Nephron (organoid): Measurements from ENCODE around the gene VN1R5.
"Not testable (repeated sequence)": the region's sequence is repeated elsewhere in the genome, so short reads cannot be mapped to it uniquely, and the experiment has no call there.

Source experiments
- H3K27ac Mint-ChIP-seq, 3 experiments: 2 replicates each; pipeline ENCODE4 v1.8.0; 2020; ENCODE audit warnings: mixed read lengths in 3 of 3, mild to moderate bottlenecking in 2 of 3, moderate library complexity in 1 of 3
- H3K27me3 Mint-ChIP-seq: 2 replicates; pipeline ENCODE4 v1.8.0; 2021; ENCODE audit warnings: low read depth, mild to moderate bottlenecking, moderate library complexity, mixed read lengths
- H3K36me3 Mint-ChIP-seq: 2 replicates; pipeline ENCODE4 v1.8.0; 2020; ENCODE audit warnings: low read depth, mixed read lengths
- H3K4me1 Mint-ChIP-seq: 2 replicates; pipeline ENCODE4 v1.8.0; 2020; ENCODE audit warnings: mixed read lengths
- H3K4me3 Mint-ChIP-seq, 3 experiments: 2 replicates each; pipeline ENCODE4 v1.8.0; 2020; ENCODE audit warnings: mild to moderate bottlenecking in 3 of 3, mixed read lengths in 3 of 3, moderate library complexity in 2 of 3
- H3K9me3 Mint-ChIP-seq: 2 replicates; pipeline ENCODE4 v1.8.0; 2020; ENCODE audit warnings: mixed read lengths
- TF ChIP-seq, protein P1 (sequence below), 3 experiments: fragments of 200-600 bp; sonication (generic); IDR thresholded peaks; one replicate each; pipeline ENCODE4 v1.5.0; 2021; ENCODE audit warnings: antibody characterized with exemption in 3 of 3; ENCODE audit not compliant: unreplicated experiment in 3 of 3

VN1R5 gene

DNA sequence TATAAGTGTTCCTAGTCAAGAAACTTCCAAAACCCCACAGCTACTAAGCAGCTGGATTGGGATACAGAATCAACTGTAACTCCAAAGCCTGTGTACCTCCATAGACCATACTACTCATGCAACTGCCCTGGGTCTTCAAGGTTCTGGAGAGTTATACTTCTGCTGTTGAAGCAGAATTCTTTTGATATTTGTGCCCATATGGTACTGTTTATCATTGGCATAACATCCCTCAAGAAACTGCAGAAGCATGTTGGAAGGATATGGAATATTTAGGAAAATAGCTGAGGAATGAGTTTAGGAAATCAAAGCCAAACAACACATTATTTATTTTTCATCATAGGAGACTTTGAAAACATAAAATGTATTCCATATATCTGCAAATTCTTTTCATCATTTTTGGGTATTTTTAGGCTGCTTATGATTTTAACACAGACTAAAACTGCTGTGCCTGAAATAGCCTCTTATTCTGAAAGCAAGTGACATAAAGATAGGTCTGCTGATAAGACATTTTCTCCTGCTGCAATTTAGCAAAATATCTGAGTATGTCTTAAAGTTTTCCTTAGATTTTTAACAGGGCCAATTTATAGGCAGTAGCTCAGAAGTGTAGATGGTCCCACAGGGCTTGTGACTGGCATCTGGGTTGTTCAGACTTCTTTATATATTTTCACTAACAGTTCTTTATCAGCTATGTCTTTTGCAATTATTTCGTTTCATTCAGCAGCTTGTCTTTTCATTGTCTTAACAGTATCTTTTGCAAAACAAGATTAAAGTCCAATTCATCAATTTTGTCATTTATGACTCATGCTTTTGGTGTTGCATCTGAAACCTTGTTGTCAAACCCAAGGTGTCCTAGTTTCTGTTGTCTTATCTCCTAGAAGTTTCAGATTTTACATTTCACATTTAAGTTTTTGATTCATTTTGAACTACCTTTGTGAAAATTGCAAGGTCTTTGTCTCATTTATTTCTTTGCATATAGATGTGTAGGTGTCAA is 43.0 kb upstream of the VN1R5 start:
- peaks cover 45% of the 10 kb centered on the region for H3K4me1 Mint-ChIP-seq
- TF ChIP-seq, protein P1, sequence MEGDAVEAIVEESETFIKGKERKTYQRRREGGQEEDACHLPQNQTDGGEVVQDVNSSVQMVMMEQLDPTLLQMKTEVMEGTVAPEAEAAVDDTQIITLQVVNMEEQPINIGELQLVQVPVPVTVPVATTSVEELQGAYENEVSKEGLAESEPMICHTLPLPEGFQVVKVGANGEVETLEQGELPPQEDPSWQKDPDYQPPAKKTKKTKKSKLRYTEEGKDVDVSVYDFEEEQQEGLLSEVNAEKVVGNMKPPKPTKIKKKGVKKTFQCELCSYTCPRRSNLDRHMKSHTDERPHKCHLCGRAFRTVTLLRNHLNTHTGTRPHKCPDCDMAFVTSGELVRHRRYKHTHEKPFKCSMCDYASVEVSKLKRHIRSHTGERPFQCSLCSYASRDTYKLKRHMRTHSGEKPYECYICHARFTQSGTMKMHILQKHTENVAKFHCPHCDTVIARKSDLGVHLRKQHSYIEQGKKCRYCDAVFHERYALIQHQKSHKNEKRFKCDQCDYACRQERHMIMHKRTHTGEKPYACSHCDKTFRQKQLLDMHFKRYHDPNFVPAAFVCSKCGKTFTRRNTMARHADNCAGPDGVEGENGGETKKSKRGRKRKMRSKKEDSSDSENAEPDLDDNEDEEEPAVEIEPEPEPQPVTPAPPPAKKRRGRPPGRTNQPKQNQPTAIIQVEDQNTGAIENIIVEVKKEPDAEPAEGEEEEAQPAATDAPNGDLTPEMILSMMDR (IDR thresholded peaks at IDR 0.05; ENCODE audit: unreplicated experiment in 3 of 3): no peak
- peaks cover 10% of the 10 kb centered on the region for H3K36me3 Mint-ChIP-seq
- H3K27me3 Mint-ChIP-seq: no peaks in the 10 kb centered on the region
- H3K27ac Mint-ChIP-seq: peak overlapping the region in 1 of 3 experiments; percentile 63
- H3K4me3 Mint-ChIP-seq: no peak overlapping the region
- H3K9me3 Mint-ChIP-seq: no peaks in the 10 kb centered on the region

DNA sequence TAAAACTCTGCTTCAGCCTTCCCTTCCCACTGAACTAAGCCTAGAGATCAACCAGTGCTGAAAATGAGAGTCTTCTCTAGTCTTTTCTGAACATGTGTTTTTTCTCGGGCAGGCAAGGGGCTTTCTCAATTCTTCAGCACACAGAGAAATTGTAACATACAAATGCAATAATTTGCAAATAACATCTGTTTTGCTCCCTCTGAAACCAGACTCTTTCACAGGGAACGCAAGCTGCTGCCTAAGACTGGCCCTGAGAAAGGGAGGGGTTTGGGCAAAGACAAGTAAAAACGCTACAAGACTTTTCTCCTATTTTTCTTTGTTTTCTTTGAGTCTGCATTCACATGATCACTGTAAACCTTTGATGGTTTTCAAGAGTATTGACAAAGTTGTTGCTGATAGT is 39.6 kb upstream of the VN1R5 start:
- peaks cover 22% of the 10 kb centered on the region for H3K4me1 Mint-ChIP-seq
- no peaks in the 10 kb centered on the region for H3K9me3 Mint-ChIP-seq
- H3K27me3 Mint-ChIP-seq: no peaks in the 10 kb centered on the region
- TF ChIP-seq, protein P1 (IDR thresholded peaks at IDR 0.05; ENCODE audit: unreplicated experiment in 3 of 3): no peak
- H3K27ac Mint-ChIP-seq: peak overlapping the region in 2 of 3 experiments; percentile 33 to 49
- no peaks in the 10 kb centered on the region for H3K36me3 Mint-ChIP-seq
- H3K4me3 Mint-ChIP-seq: no peak overlapping the region

DNA sequence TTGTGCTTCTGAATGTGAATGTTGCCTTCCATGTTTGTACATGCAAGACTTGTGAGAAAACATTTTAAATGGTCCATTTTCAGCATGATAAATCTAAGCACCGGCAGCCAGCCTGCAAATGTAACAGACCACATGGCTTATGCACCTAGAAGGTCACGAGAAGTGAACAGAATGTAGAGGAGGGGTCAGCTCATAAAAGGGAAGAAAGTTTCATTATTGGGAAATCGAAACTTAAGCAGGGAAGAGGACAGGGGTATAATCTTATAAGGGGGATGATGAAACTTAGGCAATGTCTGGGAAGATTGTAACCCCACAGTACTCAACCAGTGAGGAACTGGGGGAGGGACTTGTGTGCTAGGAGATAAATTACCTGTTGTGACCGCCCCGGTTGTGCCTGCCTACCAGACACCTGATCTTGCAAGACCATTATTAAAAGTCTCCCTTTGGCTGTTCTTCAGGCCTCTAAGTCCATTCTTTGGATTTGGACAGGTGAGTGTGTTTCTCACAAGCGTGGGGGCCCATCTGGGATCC is 37.7 kb upstream of the VN1R5 start:
- H3K27ac Mint-ChIP-seq: no peak overlapping the region
- H3K4me1 Mint-ChIP-seq: peaks cover 10% of the 10 kb centered on the region
- no peaks in the 10 kb centered on the region for H3K36me3 Mint-ChIP-seq
- peaks cover 5% of the 10 kb centered on the region for H3K9me3 Mint-ChIP-seq
- no peak overlapping the region for H3K4me3 Mint-ChIP-seq
- TF ChIP-seq, protein P1 (IDR thresholded peaks at IDR 0.05; ENCODE audit: unreplicated experiment in 3 of 3): no peak
- H3K27me3 Mint-ChIP-seq: no peaks in the 10 kb centered on the region

DNA sequence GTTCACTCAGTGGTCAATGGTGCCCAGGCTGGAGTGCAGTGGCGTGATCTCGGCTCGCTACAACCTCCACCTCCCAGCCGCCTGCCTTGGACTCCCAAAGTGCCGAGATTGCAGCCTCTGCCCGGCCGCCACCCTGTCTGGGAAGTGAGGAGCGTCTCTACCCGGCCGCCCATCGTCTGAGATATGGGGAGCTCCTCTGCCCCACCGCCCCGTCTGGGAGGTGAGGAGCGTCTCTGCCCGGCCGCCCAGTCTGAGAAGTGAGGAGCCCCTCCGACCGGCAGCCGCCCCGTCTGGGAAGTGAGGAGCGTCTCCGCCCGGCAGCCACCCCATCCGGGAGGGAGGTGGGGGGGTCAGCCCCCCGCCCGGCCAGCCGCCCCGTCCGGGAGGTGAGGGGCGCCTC is 35.6 kb upstream of the VN1R5 start:
- H3K4me3 Mint-ChIP-seq, H3K27ac Mint-ChIP-seq, H3K4me1 Mint-ChIP-seq, H3K27me3 Mint-ChIP-seq, H3K36me3 Mint-ChIP-seq: not testable (repeated sequence)
- peaks cover 17% of the 10 kb centered on the region for H3K9me3 Mint-ChIP-seq

DNA sequence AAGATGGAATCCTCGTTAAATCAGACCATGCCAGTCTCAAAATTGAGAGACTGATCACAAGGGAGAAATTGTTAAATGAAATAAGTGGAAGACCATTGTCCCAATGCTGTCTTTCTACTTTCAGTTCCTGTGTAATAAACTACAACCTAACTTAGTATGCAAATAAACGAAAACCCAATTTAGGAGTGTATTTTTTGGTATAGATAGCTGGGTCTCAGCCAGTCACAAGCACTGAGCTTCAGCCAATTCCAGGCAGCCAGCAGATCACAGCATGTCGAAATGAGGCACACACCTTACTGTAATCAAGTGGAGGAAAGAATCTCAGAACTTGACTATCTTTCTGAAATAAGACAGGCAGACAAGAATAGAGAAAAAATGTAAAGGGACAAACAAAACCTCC is 33.0 kb upstream of the VN1R5 start:
- Mint-ChIP-seq H3K9me3 (peaks cover 22% of the 10 kb centered on the region), H3K27me3 (no peaks in the 10 kb centered on the region), H3K4me3 (no peak overlapping the region), H3K4me1 (no peaks in the 10 kb centered on the region), H3K36me3 (no peaks in the 10 kb centered on the region), H3K27ac (no peak overlapping the region)
- TF ChIP-seq, protein P1 (IDR thresholded peaks at IDR 0.05; ENCODE audit: unreplicated experiment in 3 of 3): no peak

DNA sequence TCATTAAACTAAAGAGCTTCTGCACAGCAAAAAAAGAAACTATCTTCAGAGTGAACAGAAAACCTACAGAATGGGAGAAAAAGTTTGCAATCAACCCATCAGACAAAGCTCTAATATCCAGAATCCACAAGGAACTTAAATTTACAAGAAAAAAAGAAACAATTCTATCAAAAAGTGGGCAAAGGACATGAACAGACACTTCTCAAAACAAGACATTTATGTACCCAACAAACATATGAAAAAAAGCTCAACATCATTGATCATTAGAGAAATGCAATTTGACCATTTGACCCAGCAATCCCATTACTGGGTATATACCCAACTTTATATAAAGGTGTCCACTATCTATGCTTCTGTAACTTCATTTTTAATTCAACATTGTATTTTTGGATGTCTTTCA is 31.1 kb upstream of the VN1R5 start:
- Mint-ChIP-seq H3K4me1 (no peaks in the 10 kb centered on the region), H3K4me3 (no peak overlapping the region), H3K27ac (no peak overlapping the region), H3K9me3 (peaks cover 37% of the 10 kb centered on the region), H3K36me3 (no peaks in the 10 kb centered on the region), H3K27me3 (no peaks in the 10 kb centered on the region)
- TF ChIP-seq, protein P1 (IDR thresholded peaks at IDR 0.05; ENCODE audit: unreplicated experiment in 3 of 3): no peak
